CMK (cell line): ENCODE results near the gene SRC.

Source experiments
- DNase-seq: peaks from one replicate; pipeline ENCODE4 v3.0.0-alpha.2; 2010; ENCODE audit warnings: low read depth

The SRC gene

DNA sequence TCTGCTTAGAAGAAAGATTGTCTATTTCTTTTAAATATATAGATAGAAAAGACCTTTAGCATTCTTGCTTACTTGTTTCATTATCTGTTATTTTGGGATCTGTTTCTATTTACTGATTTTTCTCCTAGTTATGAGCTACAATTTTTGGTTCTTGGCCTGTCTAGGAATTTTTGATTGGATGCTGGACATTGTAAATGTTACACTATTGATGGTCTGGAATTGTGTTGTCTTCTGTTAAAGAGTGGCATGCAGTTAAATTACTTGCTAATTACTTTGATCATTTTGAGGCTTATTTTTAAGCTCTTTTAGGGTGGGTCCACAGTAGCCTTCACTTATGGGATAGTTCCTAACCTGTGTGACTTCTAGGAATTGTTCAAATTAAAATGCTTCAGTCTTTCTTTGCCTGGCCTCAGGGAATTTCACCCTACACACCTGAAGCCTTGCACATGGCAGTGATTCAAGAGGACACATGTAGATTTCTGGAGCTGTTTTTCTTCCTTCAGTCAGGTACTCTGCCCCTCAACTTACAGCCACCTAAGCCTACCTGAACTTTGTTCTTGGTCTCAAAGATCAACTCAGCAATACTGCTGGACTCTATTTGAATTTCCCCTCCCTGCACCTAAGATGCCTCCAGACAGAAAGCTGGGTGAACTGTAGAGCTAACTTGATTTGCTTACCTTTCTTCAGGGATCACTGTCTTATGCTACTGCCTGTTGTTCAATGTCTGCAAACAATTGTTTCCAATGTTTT is 108.9 kb downstream of the SRC start:
- DNase-seq, result no peak
